NCI-H1930 (cell line): ENCODE data around the gene DCC.
"Not testable (repeated sequence)": the region's sequence is repeated elsewhere in the genome, so short reads cannot be mapped to it uniquely, and the experiment has no call there.

Experiments
- DNase-seq, 2 experiments: peaks; one replicate each; lab custom pipeline; 2025; lab: John Stamatoyannopoulos, UW

DCC gene

GRCh38 chr18:52348209-52348608 is 8.2 kb downstream of the DCC start:
- no peak for DNase-seq

DNA sequence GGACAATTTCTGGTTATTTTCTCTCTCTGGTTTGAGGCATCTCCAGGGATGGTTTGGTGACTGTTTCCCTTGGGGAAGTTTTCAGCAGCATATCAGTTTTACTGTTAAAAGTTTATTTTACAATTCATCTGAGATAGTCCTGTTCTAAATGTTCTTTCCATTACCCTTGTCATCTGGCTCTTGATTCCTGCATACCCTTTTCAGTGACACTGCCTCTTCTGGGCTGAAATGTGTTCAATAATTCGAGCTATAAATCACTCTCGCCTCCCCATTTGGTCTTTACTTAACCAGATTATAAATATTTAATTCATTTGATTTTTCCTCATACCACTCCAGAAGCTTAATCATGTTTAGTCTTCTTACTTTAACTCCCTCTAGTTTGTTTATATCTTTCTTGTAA is 9.5 kb downstream of the DCC start:
- DNase-seq, result no peak

DNA sequence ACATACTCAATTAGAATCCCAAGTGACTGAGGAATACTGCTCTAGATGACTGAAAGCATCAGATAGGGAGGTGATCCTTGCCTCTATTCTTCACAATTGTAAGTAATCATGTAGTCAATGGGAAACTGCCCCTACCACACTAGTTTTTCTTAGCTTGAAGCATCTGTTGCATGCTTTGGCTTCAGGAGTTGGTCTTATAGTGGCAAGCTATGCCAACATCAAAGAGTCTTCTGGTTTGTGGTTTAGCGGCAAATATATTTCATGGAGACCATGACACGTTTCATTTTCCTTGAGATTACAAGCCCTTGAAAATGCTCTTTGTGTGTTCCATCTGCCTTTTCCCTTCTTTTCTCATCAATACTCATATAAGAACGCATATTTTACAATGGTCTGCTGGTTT is 12.9 kb downstream of the DCC start:
- DNase-seq, result no peak

DNA sequence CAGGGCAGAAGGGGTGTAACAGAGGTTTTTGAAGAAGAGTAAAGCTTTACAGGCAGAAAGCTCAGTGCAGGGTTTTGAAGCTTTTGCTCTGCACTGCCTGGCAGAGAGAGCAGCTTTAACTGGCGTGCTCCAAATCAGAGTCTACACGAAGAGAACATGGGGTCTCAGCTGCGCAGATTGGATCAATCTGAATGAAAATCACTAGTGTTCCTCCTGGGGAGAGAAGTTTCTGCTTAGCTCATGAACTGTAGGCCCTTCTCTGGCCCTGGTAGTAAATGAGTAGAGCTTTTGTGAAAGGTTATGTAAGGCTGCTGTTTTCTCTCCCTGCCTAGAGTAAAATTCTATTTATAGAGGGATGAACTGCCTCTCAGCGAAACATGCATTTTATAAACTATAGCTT is 13.6 kb downstream of the DCC start:
- DNase-seq, result no peak

- no peak for DNase-seq
These were observed 23.9 kb downstream of the DCC start for GRCh38 chr18:52363861-52364260.

GRCh38 chr18:52366851-52367250 is 26.9 kb downstream of the DCC start:
- DNase-seq, result not testable (repeated sequence)

DNA sequence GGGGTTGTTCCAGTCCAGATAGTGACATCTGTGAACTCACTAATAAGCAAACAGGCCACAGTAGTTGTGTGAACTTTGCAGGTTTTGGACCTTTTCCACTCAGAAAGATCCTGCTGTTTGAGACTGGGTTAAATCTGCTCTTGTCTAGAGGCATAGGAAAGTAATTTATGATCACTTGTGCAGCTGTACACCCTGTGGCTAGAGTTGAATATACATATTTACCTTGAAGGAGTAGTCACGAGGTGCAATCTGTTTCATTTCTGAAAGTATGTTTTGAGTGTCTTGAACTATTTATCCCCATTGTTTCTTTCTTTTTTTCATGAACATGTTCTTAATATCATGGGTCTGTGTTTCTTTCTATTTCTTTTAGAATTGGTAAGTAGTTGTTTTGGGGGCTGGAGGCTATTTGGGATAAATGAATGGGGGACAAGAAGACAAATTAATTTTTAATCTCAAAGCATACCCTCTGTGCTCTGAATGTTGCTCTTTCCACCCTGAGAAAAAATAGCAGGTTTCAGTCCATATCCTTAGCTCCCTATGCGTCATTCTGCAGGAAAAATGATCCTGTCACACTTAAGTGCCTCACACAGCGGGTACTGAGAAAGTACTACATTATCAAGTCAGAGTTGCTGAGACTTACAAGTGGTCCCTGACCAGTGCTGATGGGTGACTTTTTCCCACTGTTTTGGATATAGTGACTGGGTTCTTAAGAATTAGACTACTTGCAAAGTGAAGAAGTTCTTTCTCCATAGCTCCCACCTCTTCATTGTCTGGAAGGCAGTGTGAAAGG is 28.2 kb downstream of the DCC start:
- no peak for DNase-seq

DNA sequence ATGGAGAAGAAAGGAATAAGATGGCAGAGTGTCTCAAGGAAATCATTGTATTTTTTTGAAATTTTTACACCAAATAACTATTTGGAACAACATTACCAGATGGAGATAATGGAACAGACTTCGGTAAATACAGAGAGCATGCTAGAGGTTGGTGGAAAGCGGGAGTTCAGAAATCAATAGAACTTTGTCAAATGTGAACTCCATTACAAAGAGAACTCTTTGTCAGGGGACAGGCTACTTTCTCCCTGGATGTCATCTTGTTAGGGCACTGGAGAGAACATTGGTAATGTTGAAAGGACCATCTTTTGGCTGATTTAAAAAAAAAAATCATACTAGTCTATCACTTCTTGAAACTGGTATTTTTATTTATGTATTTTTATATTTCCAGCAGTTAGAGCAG is 30.8 kb downstream of the DCC start:
- no peak for DNase-seq

DNA sequence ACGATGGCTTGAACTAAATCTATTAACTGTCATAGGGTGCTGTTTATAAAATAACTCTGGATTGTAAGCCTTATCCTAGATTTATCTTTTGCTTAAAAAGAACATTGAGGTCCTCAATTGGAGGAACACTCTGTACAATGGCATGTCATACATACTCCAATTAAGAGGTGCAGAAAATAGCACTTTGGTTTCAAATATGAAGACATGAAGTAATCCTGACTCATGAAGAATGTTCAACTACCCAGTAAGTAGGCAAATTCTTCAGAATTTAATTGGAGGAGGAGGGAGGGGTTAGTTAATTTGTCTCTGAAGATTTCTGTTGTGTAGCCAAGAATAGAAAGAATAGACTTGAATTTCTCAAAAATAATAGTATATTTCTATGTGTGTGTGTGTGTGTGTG is 36.1 kb downstream of the DCC start:
- no peak for DNase-seq

DNA sequence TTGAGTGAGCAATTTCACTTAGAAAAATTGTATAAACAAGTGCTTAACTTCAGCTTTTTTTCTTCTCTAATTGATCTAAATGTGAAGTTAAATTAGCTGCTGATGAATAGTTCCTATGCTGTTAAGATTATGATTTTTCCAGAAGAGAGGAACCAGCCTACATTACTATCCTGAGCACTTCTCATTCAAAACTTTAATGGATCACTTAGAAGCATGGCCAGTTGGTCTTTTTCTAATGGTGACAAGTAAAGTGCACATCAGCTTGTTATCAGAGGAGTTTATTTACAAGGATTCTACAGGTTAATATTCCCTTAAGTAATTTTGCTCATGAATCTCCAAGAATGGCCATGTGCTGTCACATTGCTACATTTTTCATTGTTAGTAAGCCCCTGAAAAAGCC is 37.1 kb downstream of the DCC start:
- DNase-seq, result no peak

- DNase-seq, result no peak
These were observed 46.3 kb downstream of the DCC start for GRCh38 chr18:52386306-52386705.

DNA sequence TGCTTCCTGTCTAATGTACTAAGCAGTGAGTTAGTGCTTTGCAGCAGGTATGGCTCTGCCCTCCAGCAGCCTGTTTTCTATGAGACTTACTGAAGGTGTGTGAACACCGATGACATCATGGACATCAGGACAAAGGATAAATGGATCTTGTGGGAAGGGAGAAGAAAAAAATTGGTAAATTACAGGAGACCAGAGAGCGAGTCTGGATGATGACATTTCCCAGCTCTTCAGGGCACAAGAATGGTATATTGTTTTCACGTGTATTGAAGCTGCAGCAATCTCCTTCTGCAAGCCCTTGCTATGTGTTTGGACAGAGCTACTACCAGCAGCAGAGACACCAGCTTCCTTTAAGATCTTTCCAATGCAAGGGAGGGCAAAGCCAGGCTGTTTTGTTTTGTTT is 47.2 kb downstream of the DCC start:
- no peak for DNase-seq

DNA sequence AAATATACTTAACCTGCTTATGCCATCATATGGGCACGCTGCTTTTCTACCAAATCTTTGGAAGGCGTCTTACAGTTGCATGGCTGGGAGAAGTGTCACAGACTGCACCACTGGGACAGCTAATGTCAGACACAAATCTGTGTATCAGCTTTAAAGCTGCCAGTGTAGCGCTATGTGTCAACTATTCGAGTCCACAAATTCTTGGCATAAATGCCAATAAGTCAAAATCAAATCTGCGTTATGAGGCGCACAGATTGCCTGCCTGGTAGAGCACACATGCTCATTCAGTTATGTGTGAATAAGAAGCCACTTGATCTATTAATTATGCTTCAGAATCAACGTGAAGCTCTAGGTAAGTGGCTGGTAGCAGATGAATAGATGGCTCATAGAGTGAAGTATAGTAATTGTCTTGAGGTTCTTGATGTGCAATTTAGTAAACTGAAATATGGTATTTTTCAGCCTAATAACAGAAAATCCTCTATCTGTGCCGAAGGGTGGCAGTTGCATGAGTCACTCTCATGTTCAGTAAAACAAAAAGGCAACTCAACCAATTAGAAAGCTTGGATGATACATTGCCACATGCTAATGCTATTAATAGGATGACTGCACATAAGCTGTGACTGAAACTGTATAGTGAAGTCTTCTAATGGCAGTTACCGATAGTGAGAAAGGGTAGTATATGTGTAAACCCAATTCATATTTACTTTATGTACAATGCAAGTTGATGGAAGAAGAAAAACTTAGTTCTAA is 52.0 kb downstream of the DCC start:
- DNase-seq, result no peak

DNA sequence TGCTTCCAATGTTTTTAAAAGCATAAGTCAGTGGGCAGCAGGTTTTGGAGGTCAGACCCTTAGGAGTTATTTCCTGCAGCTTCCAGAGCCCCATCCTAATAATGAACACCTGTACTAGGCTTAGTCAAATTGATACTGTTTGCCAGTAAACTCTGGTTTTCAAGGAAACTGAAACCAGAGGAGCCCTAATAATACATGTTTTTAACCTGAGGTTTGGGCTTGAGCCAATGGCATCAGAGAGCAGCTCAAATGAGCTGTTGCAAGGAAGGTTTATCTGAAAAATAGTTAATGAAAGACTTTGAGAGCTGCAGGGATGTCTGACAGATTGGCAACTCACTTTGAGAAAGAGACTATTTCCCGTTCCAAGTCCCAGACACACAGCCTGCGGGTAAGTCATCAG is 54.6 kb downstream of the DCC start:
- no peak for DNase-seq

DNA sequence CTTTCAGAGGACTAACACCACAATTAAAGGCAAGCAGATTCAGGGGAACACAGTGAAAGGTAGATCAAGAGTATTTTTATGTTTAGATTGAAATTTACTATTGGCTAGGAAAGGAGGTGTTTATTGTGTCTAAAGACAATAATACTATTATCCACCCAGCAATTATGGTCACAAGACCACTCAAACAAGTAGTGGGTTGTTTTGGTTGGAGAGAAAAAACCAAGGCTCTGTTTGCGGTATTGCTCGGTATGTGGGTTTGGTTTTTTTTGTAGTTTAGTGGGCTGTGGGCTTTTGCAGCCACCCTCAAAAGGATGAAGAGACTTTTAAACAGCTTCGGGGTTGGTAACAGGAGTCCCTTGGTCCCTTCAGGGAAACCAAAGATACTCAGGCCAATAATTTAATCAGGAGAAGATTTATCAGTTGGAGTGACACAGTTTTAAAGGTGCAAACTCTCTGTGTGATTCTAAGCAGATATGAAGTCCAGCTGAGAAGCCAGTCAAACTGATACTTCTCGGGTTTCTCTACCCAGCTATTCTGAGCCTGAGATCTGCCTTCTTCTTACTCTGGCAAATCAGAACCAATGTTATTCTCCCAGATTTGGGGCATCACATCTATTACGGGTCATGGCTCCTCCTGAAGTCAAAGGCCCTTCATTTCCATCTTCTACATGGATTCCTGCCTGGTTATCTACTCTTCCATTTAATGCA is 55.3 kb downstream of the DCC start:
- DNase-seq, result no peak

DNA sequence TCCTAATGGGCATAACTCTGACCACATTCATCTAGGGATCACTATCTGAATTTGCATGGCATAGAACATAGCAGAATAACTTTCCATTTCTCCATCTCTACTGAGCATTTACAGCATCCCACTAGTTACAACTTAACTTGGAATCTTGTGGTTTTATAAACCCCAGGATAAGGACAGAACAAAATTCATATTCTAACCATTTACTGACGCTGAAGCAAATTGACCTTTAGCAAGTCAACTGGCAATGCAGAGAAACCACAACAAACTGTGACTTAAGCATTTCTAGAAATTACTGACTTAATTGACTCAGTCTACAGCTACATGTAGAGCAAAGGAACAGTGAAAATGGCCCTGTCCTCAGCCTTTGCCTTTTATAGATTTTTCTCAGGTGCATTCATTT is 61.2 kb downstream of the DCC start:
- DNase-seq, result no peak

DNA sequence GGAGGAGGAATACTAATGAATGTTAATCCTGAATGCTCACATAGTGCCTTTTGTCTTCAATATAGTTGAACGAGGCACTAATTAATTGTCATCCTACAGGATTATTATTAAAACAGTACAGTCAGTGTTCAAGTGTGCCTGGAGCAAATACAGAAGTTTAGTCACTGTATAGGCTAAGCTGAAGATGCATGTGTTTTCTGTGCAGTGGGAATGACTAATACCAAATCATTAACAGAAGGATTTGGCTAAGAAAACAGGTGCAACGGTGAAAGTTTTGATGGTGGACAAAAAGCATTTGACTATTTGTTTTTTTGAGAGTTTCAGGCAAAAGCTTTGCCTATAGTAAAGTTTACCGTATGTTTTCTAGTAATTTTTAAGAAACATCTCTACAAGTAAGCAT is 62.8 kb downstream of the DCC start:
- no peak for DNase-seq

GRCh38 chr18:52403291-52404021 is 63.5 kb downstream of the DCC start:
- DNase-seq, result no peak

- DNase-seq, result no peak
These were observed 68.9 kb downstream of the DCC start for GRCh38 chr18:52408800-52409302.

- DNase-seq, result no peak
These were observed 69.7 kb downstream of the DCC start for GRCh38 chr18:52409727-52410126.

DNA sequence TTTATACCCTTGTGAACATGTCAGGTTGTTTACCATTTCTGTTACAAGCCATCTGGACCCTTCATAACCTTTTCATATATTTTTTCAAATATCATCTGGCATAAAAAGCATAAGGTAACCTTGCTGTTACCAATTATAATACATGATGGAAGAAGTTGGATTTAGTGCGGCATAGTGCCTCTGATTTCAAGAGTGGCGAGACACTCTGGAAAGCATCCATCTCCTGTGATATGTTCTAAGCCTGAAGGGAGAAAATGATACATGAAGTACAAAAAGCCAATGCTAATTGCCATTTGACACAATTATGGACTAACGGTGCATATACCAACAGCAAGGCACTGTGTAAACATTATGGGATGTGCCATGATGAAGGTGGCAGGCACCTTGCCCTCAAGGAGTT is 75.1 kb downstream of the DCC start:
- no peak for DNase-seq

- DNase-seq, result no peak
These were observed 83.1 kb downstream of the DCC start for GRCh38 chr18:52422985-52423601.
